Gastrocnemius medialis (tissue), 4 donors: Measurements from ENCODE around the gene KPNB1.

Source experiments
- POLR2A ChIP-seq, 2 donors: fragments of 450-650 bp; IDR thresholded peaks; one replicate each; pipeline ENCODE4 v1.6.1; 2017; ENCODE audit warnings: antibody characterized with exemption in 2 of 2, mild to moderate bottlenecking in 2 of 2, moderate library complexity in 2 of 2
- TF ChIP-seq, protein P1 (sequence below), 5 experiments: fragments of 450-650 bp in 3 of 5; fragments of 200-600 bp in 2 of 5; sonication (generic) in 2 of 5; IDR thresholded peaks in 4 of 5; conservative IDR thresholded peaks in 1 of 5; 1 replicate in 4 of 5; 2 replicates in 1 of 5; pipeline ENCODE4 v1.5.1; 2016 to 2019; ENCODE audit warnings: antibody characterized with exemption in 5 of 5, mild to moderate bottlenecking in 3 of 5, moderate library complexity in 3 of 5

DNA sequence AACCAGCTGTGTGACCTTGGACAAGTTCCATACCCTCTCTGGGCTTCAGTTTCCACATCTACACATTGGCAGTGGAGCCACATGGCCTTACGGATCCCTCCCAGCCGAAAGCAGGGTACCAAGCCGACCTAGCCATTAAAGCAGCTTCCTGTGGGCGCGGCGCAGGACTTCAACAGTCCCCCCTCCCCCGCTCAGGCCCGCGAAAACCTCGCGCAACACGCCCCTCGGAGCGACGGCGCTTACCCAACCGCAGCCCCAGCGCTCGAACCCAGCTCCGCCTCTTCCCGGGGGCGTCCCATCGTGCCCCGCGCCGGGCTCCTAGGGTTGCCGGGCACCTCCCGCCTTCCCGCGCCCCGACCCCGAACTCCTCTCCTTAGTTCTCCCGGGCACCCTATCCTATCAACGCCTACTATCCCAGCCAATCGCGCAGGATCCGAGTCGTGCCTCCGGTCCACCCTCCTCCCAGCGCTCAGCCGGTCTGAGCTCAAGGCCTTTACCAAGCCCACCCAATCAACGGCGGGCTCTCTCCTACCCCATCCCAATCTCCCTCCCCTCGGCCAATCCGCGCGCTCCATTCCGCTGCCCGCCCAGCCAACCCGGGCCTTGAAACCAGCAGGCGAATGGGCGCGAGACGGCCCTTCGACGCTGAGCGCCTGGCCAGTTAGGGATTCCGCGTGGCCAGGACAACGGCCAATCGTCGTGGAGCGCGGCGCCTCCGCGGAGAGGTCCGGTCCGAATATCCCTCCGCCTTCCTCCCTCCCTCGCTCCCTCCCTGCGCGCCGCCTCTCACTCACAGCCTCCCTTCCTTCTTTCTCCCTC is at the start of gene KPNB1:
- TF ChIP-seq, protein P1, sequence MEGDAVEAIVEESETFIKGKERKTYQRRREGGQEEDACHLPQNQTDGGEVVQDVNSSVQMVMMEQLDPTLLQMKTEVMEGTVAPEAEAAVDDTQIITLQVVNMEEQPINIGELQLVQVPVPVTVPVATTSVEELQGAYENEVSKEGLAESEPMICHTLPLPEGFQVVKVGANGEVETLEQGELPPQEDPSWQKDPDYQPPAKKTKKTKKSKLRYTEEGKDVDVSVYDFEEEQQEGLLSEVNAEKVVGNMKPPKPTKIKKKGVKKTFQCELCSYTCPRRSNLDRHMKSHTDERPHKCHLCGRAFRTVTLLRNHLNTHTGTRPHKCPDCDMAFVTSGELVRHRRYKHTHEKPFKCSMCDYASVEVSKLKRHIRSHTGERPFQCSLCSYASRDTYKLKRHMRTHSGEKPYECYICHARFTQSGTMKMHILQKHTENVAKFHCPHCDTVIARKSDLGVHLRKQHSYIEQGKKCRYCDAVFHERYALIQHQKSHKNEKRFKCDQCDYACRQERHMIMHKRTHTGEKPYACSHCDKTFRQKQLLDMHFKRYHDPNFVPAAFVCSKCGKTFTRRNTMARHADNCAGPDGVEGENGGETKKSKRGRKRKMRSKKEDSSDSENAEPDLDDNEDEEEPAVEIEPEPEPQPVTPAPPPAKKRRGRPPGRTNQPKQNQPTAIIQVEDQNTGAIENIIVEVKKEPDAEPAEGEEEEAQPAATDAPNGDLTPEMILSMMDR (IDR thresholded peaks at IDR 0.05 in 4 of 5, conservative IDR thresholded peaks at IDR 0.05 in 1 of 5) = peak in 1 of 5 experiments; percentile 40
- peak; percentile 75 to 92 for TF ChIP-seq POLR2A (IDR thresholded peaks at IDR 0.05)
